NCI-H82 treated with DMSO at 0.1 percent for 48 hours (cell line): ENCODE data around the gene RHOC.

Source experiments
- DNase-seq: peaks from one replicate; lab custom pipeline; 2025; ENCODE audit not compliant: unreplicated experiment; lab: John Stamatoyannopoulos, UW

The RHOC gene

GRCh38 chr1:112686835-112687234, 20.1 kb downstream of the RHOC start:
- no peak for DNase-seq

- DNase-seq, result no peak
These were observed 20.5 kb downstream of the RHOC start for GRCh38 chr1:112686417-112686816.

- DNase-seq, result no peak
These were observed 21.0 kb downstream of the RHOC start for GRCh38 chr1:112685913-112686312.

GRCh38 chr1:112678605-112679004, 28.3 kb downstream of the RHOC start:
- DNase-seq, result no peak

GRCh38 chr1:112677501-112677900, 29.4 kb downstream of the RHOC start:
- no peak for DNase-seq

- no peak for DNase-seq
These were observed 30.4 kb downstream of the RHOC start for GRCh38 chr1:112676543-112676942.

GRCh38 chr1:112675728-112676381, 31.1 kb downstream of the RHOC start:
- DNase-seq, result no peak

- DNase-seq, result no peak
These were observed 31.8 kb downstream of the RHOC start for GRCh38 chr1:112674986-112675727.

- peak; percentile 54 for DNase-seq
These were observed 32.4 kb downstream of the RHOC start, which contains the start of gene MOV10 for GRCh38 chr1:112674440-112674985. Gene MOV10, plus strand, starts transcription at chr1:112674659. Its CDS starts 254 bp downstream, at chr1:112674913.

GRCh38 chr1:112673592-112674439, 33.1 kb downstream of the RHOC start:
- peak; percentile 17 for DNase-seq

GRCh38 chr1:112672842-112673241, 34.1 kb downstream of the RHOC start:
- DNase-seq, result no peak

- DNase-seq, result no peak
These were observed 34.9 kb downstream of the RHOC start for GRCh38 chr1:112672009-112672408.

- no peak for DNase-seq
These were observed 40.0 kb downstream of the RHOC start for GRCh38 chr1:112666946-112667345.

GRCh38 chr1:112665857-112666256, 41.1 kb downstream of the RHOC start:
- no peak for DNase-seq

GRCh38 chr1:112651205-112651604, 55.7 kb downstream of the RHOC start:
- no peak for DNase-seq
